Transverse colon (tissue), 4 donors: ENCODE results near the gene FZD8. TPM values are rescaled to one million over a fixed set of nuclear protein-coding genes. Genes with fewer than 3 reads are reported as not detected.

Experiments used
- DNase-seq: peaks from one replicate; pipeline ENCODE4 v3.0.0-alpha.2; 2019
- H3K27ac ChIP-seq, 4 donors: fragments of 200-600 bp; sonication (generic); 2 replicates each; pipeline ENCODE4 v1.5.1; 2016 to 2018; ENCODE audit warnings: inconsistent platforms in 4 of 4
- H3K27me3 ChIP-seq: fragments of 200-600 bp; sonication (generic); 2 replicates; pipeline ENCODE4 v1.5.1; 2017; ENCODE audit warnings: inconsistent platforms
- H3K36me3 ChIP-seq, 4 donors: fragments of 200-600 bp; sonication (generic); 2 replicates each; pipeline ENCODE4 v1.5.1; 2017 to 2019; ENCODE audit warnings: inconsistent platforms in 4 of 4
- H3K4me1 ChIP-seq, 4 donors: fragments of 200-600 bp; sonication (generic); 2 replicates each; pipeline ENCODE4 v1.5.1; 2017 to 2020; ENCODE audit warnings: inconsistent platforms in 4 of 4
- H3K4me3 ChIP-seq, 4 donors: fragments of 200-600 bp; sonication (generic); 1 replicate in 1 of 4; 2 replicates in 3 of 4; pipeline versions ENCODE4 v1.5.1 to v1.6.1; 2017 to 2019; ENCODE audit warnings: inconsistent platforms in 4 of 4
- H3K9me3 ChIP-seq, 2 donors: fragments of 200-600 bp; sonication (generic); 2 replicates each; pipeline ENCODE4 v1.5.1; 2017 to 2019; ENCODE audit warnings: inconsistent platforms in 2 of 2
- EP300 ChIP-seq: sonication (generic); formaldehyde crosslinking; IDR thresholded peaks from one replicate; pipeline ENCODE4 v1.6.1; 2017; ENCODE audit warnings: antibody characterized with exemption, low read depth
- POLR2A ChIP-seq: fragments of 450-650 bp; IDR thresholded peaks from one replicate; pipeline ENCODE4 v1.6.1; 2016; ENCODE audit warnings: antibody characterized with exemption, mild to moderate bottlenecking, moderate library complexity
- POLR2AphosphoS5 ChIP-seq, 3 donors: sonication (generic); formaldehyde crosslinking; IDR thresholded peaks; one replicate each; pipeline ENCODE4 v1.6.1; 2016; ENCODE audit warnings: antibody characterized with exemption in 3 of 3
- WGBS, 2 donors: methylation state at CpG; one replicate each; pipeline ENCODE4 v1.1.5; 2018; ENCODE audit warnings: low coverage in 1 of 2; 5-methylcytosine and 5-hydroxymethylcytosine counted together
- in situ Hi-C, 4 donors: fragments of 200-750 bp; cut with MboI; loops; one replicate each; pipeline versions ENCODE4 v1.15.0 to v1.15.1; 2017; ENCODE audit warnings: low sequenced_read_pairs in 3 of 4, low pct_ligation_motif_present in 1 of 4, low pct_unique_long_range_greater_than_20kb in 1 of 4
- intact Hi-C: fragments of 100-400 bp; cut with DNase I; formaldehyde crosslinking; loops from one replicate; pipeline ENCODE4 v1.15.1; 2023; ENCODE audit warnings: low total_unique reads
- total RNA-seq, 4 donors: library from RNA; depleted of rRNA; stranded (reverse); fragments of >200 nt; gene quantifications; one replicate each; pipeline ENCODE4 v1.1.0, GENCODE V29; 2016
- TF ChIP-seq, protein P1 (sequence below), 5 experiments: fragments of 200-600 bp in 3 of 5; fragments of 450-650 bp in 2 of 5; sonication (generic) in 3 of 5; IDR thresholded peaks; 1 replicate in 2 of 5; 2 replicates in 3 of 5; pipeline ENCODE4 v1.5.1; 2016 to 2017; ENCODE audit warnings: antibody characterized with exemption in 5 of 5, inconsistent platforms in 3 of 5, mild to moderate bottlenecking in 2 of 5, moderate library complexity in 1 of 5

Gene FZD8
- total RNA-seq, 4 donors from 2014 or later: 8.6 to 14.9 (median 10.6) TPM

DNA sequence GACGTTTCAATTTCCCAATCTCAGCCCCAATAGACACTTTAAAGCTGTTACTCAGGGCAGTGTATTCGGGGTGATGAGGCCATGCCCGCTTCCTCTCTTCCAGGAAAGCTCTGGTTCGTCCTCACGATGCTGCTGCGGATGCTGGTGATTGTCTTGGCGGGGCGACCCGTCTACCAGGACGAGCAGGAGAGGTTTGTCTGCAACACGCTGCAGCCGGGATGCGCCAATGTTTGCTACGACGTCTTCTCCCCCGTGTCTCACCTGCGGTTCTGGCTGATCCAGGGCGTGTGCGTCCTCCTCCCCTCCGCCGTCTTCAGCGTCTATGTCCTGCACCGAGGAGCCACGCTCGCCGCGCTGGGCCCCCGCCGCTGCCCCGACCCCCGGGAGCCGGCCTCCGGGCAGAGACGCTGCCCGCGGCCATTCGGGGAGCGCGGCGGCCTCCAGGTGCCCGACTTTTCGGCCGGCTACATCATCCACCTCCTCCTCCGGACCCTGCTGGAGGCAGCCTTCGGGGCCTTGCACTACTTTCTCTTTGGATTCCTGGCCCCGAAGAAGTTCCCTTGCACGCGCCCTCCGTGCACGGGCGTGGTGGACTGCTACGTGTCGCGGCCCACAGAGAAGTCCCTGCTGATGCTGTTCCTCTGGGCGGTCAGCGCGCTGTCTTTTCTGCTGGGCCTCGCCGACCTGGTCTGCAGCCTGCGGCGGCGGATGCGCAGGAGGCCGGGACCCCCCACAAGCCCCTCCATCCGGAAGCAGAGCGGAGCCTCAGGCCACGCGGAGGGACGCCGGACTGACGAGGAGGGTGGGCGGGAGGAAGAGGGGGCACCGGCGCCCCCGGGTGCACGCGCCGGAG is 34.4 kb downstream of the FZD8 start:
- no peaks in the 10 kb centered on the region for H3K36me3 ChIP-seq
- peak overlapping the region; percentile 7 to 48 (median 28) for H3K4me3 ChIP-seq
- intact Hi-C loops: no loop called here
- H3K27me3 ChIP-seq: peaks cover 53% of the 10 kb centered on the region
- H3K9me3 ChIP-seq: no peaks in the 10 kb centered on the region
- peaks cover 0 to 11% (median 7%) of the 10 kb centered on the region in 4 donors for H3K4me1 ChIP-seq
- in situ Hi-C loops: loop anchor here in 1 of 4 donors (25.0 kb wide), 1 partner anchor 1280 kb away; no protein-coding TSS in a partner anchor
- no peak for TF ChIP-seq EP300
- TF ChIP-seq POLR2A: no peak
- TF ChIP-seq, protein P1, sequence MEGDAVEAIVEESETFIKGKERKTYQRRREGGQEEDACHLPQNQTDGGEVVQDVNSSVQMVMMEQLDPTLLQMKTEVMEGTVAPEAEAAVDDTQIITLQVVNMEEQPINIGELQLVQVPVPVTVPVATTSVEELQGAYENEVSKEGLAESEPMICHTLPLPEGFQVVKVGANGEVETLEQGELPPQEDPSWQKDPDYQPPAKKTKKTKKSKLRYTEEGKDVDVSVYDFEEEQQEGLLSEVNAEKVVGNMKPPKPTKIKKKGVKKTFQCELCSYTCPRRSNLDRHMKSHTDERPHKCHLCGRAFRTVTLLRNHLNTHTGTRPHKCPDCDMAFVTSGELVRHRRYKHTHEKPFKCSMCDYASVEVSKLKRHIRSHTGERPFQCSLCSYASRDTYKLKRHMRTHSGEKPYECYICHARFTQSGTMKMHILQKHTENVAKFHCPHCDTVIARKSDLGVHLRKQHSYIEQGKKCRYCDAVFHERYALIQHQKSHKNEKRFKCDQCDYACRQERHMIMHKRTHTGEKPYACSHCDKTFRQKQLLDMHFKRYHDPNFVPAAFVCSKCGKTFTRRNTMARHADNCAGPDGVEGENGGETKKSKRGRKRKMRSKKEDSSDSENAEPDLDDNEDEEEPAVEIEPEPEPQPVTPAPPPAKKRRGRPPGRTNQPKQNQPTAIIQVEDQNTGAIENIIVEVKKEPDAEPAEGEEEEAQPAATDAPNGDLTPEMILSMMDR (IDR thresholded peaks at IDR 0.05): no peak
- TF ChIP-seq POLR2AphosphoS5 (IDR thresholded peaks at IDR 0.05): no peak
- 19% methylated on average over 64 of the region's 78 CpGs; no CpG with 5 or more reads in 1 of the 2 donors for WGBS, 2 donors
- no peak overlapping the region for H3K27ac ChIP-seq
- no peak for DNase-seq

DNA sequence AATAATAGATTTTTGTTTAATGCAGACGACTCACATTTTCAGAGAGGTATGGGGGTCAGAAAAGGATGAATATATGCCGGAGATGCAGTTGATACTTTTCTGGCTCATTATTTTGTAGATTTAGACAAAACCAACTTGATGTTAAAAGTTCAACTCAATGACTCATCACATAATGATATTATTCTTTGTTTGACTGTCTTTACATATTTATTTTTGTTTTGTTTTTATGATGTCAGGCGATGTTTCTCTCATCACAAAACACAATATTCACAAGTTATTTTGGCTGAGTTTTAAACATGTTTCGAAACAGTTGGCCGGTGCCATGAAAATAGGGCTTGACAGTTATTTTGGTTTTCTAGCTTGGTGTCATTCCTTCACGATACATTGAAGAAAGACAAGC is 35.7 kb downstream of the FZD8 start:
- no peaks in the 10 kb centered on the region for H3K9me3 ChIP-seq
- no peaks in the 10 kb centered on the region for H3K36me3 ChIP-seq
- no peak for DNase-seq
- H3K4me3 ChIP-seq: no peak overlapping the region
- H3K4me1 ChIP-seq: peaks cover 0 to 11% (median 7%) of the 10 kb centered on the region in 4 donors
- intact Hi-C loops: no loop called here
- 68 to 70% methylated on average over 6 of the region's 6 CpGs for WGBS, 2 donors
- in situ Hi-C loops: loop anchor here in 1 of 4 donors (25.0 kb wide), 1 partner anchor 1281 kb away; no protein-coding TSS in a partner anchor
- peaks cover 53% of the 10 kb centered on the region for H3K27me3 ChIP-seq
- H3K27ac ChIP-seq: no peak overlapping the region
- TF ChIP-seq POLR2A: no peak
- no peak for TF ChIP-seq POLR2AphosphoS5 (IDR thresholded peaks at IDR 0.05)
- TF ChIP-seq, protein P1 (IDR thresholded peaks at IDR 0.05): no peak
- TF ChIP-seq EP300: no peak

GRCh38 chr10:35605191-35605590 is 36.9 kb downstream of the FZD8 start, which contains the start of gene GJD4:
Gene GJD4 (plus strand): TSS chr10:35605341. CDS start chr10:35605568, 227 bp downstream.
- no peaks in the 10 kb centered on the region for H3K9me3 ChIP-seq
- WGBS, 2 donors: 68 to 77% methylated on average over 5 to 8 of the region's 8 CpGs
- H3K36me3 ChIP-seq: no peaks in the 10 kb centered on the region
- intact Hi-C loops: no loop called here
- H3K27me3 ChIP-seq: peaks cover 53% of the 10 kb centered on the region
- no peak for DNase-seq
- H3K27ac ChIP-seq: no peak within 1 kb of the TSS
- peaks cover 0 to 11% (median 7%) of the 10 kb centered on the region in 4 donors for H3K4me1 ChIP-seq
- TF ChIP-seq, protein P1 (IDR thresholded peaks at IDR 0.05): no peak
- TF ChIP-seq POLR2AphosphoS5 (IDR thresholded peaks at IDR 0.05) (no peak), EP300 (no peak), POLR2A (no peak)
- in situ Hi-C loops: loop anchor here in 1 of 4 donors (25.0 kb wide), 1 partner anchor 1282 kb away; no protein-coding TSS in a partner anchor
- H3K4me3 ChIP-seq: no peak within 1 kb of the TSS

DNA sequence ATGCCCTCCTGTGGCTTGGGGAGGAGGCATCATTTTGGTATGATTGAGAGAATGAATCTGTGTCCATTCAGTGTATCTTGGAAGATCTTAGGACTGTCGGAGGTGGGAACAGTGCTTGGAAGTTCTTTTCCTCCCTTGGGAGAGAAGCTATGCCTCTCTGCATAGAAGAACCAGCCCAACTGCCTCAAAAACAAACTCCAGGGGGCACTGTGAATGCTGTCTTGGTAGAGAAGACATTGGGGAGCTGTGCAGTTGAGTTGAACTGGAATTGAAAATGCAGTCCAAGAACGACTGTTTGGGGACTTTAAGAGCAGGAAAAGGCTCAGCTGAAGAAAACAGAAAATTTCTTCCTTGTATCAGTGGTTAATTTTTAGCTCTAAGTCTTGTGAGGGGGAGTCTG is 41.9 kb downstream of the FZD8 start:
- no peaks in the 10 kb centered on the region for H3K9me3 ChIP-seq
- no peaks in the 10 kb centered on the region for H3K36me3 ChIP-seq
- H3K4me3 ChIP-seq: no peak overlapping the region
- in situ Hi-C loops: loop anchor here in 1 of 4 donors (25.0 kb wide), 1 partner anchor 1287 kb away; no protein-coding TSS in a partner anchor
- no peak overlapping the region for H3K27ac ChIP-seq
- H3K27me3 ChIP-seq: peaks cover 7% of the 10 kb centered on the region
- TF ChIP-seq POLR2AphosphoS5 (IDR thresholded peaks at IDR 0.05) (no peak), EP300 (no peak)
- H3K4me1 ChIP-seq: no peaks in the 10 kb centered on the region
- intact Hi-C loops: no loop called here
- WGBS, 2 donors: 61 to 89% methylated on average over 1 to 2 of the region's 2 CpGs
- DNase-seq: no peak
